ENCODE measurements around the gene SLC7A7.

- TF ChIP-seq POLR2AphosphoS5 (IDR thresholded peaks at IDR 0.05; ENCODE audit: low read depth), result no peak
- no peak for TF ChIP-seq EZH2 (IDR thresholded peaks at IDR 0.05; ENCODE audit: low read depth, unreplicated experiment)
Observed at GRCh38 chr14:22739423-22739822, 75.8 kb downstream of the SLC7A7 start.
